Measurements from ENCODE around the gene ESM1.

The ESM1 gene

GRCh38 chr5:54944364-54944763, 41.0 kb downstream of the ESM1 start:
- TF ChIP-seq SPI1 (IDR thresholded peaks at IDR 0.05; ENCODE audit: borderline replicate concordance, low read depth) (no peak), CTCF (IDR thresholded peaks at IDR 0.05; ENCODE audit: insufficient read depth, low read length) (no peak), POLR2AphosphoS5 (IDR thresholded peaks at IDR 0.05; ENCODE audit: low read depth) (no peak), GABPA (IDR thresholded peaks at IDR 0.05; ENCODE audit: low read depth) (no peak)
- TF ChIP-seq, protein P1, sequence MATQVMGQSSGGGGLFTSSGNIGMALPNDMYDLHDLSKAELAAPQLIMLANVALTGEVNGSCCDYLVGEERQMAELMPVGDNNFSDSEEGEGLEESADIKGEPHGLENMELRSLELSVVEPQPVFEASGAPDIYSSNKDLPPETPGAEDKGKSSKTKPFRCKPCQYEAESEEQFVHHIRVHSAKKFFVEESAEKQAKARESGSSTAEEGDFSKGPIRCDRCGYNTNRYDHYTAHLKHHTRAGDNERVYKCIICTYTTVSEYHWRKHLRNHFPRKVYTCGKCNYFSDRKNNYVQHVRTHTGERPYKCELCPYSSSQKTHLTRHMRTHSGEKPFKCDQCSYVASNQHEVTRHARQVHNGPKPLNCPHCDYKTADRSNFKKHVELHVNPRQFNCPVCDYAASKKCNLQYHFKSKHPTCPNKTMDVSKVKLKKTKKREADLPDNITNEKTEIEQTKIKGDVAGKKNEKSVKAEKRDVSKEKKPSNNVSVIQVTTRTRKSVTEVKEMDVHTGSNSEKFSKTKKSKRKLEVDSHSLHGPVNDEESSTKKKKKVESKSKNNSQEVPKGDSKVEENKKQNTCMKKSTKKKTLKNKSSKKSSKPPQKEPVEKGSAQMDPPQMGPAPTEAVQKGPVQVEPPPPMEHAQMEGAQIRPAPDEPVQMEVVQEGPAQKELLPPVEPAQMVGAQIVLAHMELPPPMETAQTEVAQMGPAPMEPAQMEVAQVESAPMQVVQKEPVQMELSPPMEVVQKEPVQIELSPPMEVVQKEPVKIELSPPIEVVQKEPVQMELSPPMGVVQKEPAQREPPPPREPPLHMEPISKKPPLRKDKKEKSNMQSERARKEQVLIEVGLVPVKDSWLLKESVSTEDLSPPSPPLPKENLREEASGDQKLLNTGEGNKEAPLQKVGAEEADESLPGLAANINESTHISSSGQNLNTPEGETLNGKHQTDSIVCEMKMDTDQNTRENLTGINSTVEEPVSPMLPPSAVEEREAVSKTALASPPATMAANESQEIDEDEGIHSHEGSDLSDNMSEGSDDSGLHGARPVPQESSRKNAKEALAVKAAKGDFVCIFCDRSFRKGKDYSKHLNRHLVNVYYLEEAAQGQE (IDR thresholded peaks at IDR 0.05; ENCODE audit: insufficient replicate concordance, low read depth): no peak
- DNase-seq (ENCODE audit: low read depth in 1 of 2, low spot score in 1 of 2): no peak
- no peaks in the 10 kb centered on the region for H3K27me3 ChIP-seq (ENCODE audit: insufficient read depth, poor library complexity, severe bottlenecking)
- no peak overlapping the region for H3K4me3 ChIP-seq (replicated peaks; ENCODE audit: insufficient read depth, low read length)
- no peak overlapping the region for H3K27ac ChIP-seq (replicated peaks)

GRCh38 chr5:54942064-54942778, 43.2 kb downstream of the ESM1 start:
- Histone ChIP-seq H3K27me3 (ENCODE audit: insufficient read depth, poor library complexity, severe bottlenecking) (no peaks in the 10 kb centered on the region), H3K4me3 (replicated peaks; ENCODE audit: insufficient read depth, low read length) (no peak overlapping the region), H3K27ac (replicated peaks) (no peak overlapping the region)
- no peak for DNase-seq (ENCODE audit: low read depth in 1 of 2, low spot score in 1 of 2)
- TF ChIP-seq SPI1 (IDR thresholded peaks at IDR 0.05; ENCODE audit: borderline replicate concordance, low read depth) (no peak), POLR2AphosphoS5 (IDR thresholded peaks at IDR 0.05; ENCODE audit: low read depth) (no peak), GABPA (IDR thresholded peaks at IDR 0.05; ENCODE audit: low read depth) (no peak), CTCF (IDR thresholded peaks at IDR 0.05; ENCODE audit: insufficient read depth, low read length) (no peak)
- TF ChIP-seq, protein P1 (IDR thresholded peaks at IDR 0.05; ENCODE audit: insufficient replicate concordance, low read depth): no peak

- no peak for DNase-seq (ENCODE audit: low read depth in 1 of 2, low spot score in 1 of 2)
- no peaks in the 10 kb centered on the region for H3K27me3 ChIP-seq (ENCODE audit: insufficient read depth, poor library complexity, severe bottlenecking)
- TF ChIP-seq, protein P1 (IDR thresholded peaks at IDR 0.05; ENCODE audit: insufficient replicate concordance, low read depth): no peak
- no peak for TF ChIP-seq POLR2AphosphoS5 (IDR thresholded peaks at IDR 0.05; ENCODE audit: low read depth)
- no peak overlapping the region for H3K27ac ChIP-seq (replicated peaks)
- no peak overlapping the region for H3K4me3 ChIP-seq (replicated peaks; ENCODE audit: insufficient read depth, low read length)
Measured at GRCh38 chr5:54936201-54936600, 49.2 kb downstream of the ESM1 start.

Measured in HL-60 (cell line).